ENCODE data around the gene TCN2.

The TCN2 gene

DNA sequence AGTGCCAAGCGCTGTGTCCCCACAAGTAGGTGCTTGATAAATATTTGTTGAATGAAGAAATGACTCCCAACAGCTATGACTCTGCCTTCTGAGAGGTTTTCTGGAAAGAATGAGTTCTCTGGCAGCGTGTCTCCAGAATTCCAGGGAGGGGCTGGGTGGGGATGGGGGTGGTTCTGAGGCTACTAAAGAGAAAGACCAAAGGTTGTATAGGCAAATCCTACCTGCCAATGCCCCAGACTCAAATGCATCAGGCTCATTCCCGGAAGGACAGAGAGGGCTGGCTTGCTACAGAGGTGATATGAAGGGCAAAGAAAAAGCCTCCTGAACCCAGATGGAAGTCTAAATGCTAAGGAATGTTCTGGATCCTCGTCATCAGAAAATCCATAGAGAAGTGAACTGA lies 58.8 kb downstream of the TCN2 start:
- TF ChIP-seq, protein P1, sequence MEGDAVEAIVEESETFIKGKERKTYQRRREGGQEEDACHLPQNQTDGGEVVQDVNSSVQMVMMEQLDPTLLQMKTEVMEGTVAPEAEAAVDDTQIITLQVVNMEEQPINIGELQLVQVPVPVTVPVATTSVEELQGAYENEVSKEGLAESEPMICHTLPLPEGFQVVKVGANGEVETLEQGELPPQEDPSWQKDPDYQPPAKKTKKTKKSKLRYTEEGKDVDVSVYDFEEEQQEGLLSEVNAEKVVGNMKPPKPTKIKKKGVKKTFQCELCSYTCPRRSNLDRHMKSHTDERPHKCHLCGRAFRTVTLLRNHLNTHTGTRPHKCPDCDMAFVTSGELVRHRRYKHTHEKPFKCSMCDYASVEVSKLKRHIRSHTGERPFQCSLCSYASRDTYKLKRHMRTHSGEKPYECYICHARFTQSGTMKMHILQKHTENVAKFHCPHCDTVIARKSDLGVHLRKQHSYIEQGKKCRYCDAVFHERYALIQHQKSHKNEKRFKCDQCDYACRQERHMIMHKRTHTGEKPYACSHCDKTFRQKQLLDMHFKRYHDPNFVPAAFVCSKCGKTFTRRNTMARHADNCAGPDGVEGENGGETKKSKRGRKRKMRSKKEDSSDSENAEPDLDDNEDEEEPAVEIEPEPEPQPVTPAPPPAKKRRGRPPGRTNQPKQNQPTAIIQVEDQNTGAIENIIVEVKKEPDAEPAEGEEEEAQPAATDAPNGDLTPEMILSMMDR (IDR thresholded peaks at IDR 0.05; ENCODE audit: low read depth, low read length), result no peak
- H3K27ac ChIP-seq, result no peak overlapping the region
- H3K27me3 ChIP-seq (ENCODE audit: insufficient read depth, low read depth, severe bottlenecking), result no peaks in the 10 kb centered on the region
- H3K36me3 ChIP-seq, result peaks cover 11% of the 10 kb centered on the region
- no peak for DNase-seq
- H3K9me3 ChIP-seq (ENCODE audit: severe bottlenecking), result no peaks in the 10 kb centered on the region
- no peak overlapping the region for H3K4me3 ChIP-seq (ENCODE audit: low read depth, low read length)

GRCh38 chr22:30667107-30667493 lies 60.1 kb downstream of the TCN2 start:
- H3K27me3 ChIP-seq (ENCODE audit: insufficient read depth, low read depth, severe bottlenecking), result no peaks in the 10 kb centered on the region
- TF ChIP-seq, protein P1 (IDR thresholded peaks at IDR 0.05; ENCODE audit: low read depth, low read length), result no peak
- H3K9me3 ChIP-seq (ENCODE audit: severe bottlenecking), result no peaks in the 10 kb centered on the region
- H3K4me3 ChIP-seq (ENCODE audit: low read depth, low read length), result peak overlapping the region; percentile 74
- DNase-seq, result no peak
- H3K36me3 ChIP-seq, result peaks cover 11% of the 10 kb centered on the region
- H3K27ac ChIP-seq, result peak overlapping the region; percentile 17; the same call in 1 of the 2 replicates

GRCh38 chr22:30667494-30668385 lies 60.8 kb downstream of the TCN2 start, which contains the start of gene DUSP18:
Gene DUSP18, minus strand, starts transcription at chr22:30667875. Its CDS starts 3,872 bp downstream, at chr22:30664003.
- no peaks in the 10 kb centered on the region for H3K9me3 ChIP-seq (ENCODE audit: severe bottlenecking)
- H3K4me3 ChIP-seq (ENCODE audit: low read depth, low read length), result peak within 1 kb of the TSS; percentile 74
- TF ChIP-seq, protein P1 (IDR thresholded peaks at IDR 0.05; ENCODE audit: low read depth, low read length), result peak; percentile 59
- peaks cover 9% of the 10 kb centered on the region for H3K36me3 ChIP-seq
- H3K27me3 ChIP-seq (ENCODE audit: insufficient read depth, low read depth, severe bottlenecking), result no peaks in the 10 kb centered on the region
- peak within 1 kb of the TSS; percentile 94 for H3K27ac ChIP-seq
- DNase-seq, result peak; percentile 97

DNA sequence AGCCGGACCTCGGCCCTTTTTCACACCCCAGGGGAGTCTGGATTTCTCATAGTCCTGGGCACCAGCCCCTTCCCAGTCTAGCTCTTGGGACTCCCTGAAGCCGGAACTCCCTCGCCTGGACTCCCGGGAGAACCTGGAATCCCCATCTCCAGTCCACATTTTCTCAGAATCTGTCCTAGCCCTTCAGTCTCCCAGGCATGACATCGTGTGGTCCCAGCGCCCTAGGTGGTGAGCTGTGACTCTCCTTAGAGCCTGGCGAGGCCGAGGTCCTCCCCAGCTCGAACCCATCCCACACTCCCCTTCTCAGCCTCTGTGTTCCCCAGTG lies 61.4 kb downstream of the TCN2 start:
- peaks cover 3% of the 10 kb centered on the region for H3K36me3 ChIP-seq

DNA sequence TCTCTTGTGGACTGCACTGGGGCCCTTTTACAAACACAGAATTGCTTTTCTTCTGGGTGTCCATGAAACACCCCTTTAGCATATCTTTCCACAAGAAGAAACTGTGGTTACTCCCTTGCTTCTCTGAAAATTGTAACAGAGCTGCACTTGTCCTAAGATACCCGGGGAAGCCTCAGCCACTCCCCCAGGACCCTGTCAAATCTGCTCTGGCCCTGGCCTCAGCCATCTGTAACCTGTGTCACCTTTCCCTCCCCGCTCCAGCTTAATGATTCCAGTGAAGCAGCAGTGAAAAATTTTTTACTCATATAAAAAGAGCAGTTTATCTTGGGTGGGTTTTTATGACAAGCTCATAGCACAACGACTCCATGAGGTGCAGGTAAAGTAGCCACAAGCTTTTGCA lies 64.1 kb downstream of the TCN2 start:
- Histone ChIP-seq H3K36me3 (no peaks in the 10 kb centered on the region), H3K27me3 (ENCODE audit: insufficient read depth, low read depth, severe bottlenecking) (no peaks in the 10 kb centered on the region), H3K4me3 (ENCODE audit: low read depth, low read length) (no peak overlapping the region), H3K27ac (peak overlapping the region; percentile 1; the same call in 1 of the 2 replicates), H3K9me3 (ENCODE audit: severe bottlenecking) (peaks cover 2% of the 10 kb centered on the region)
- TF ChIP-seq, protein P1 (IDR thresholded peaks at IDR 0.05; ENCODE audit: low read depth, low read length), result no peak
- DNase-seq, result peak; percentile 54

More for the DNA sequence above, 61.4 kb downstream of the TCN2 start:
- no peaks in the 10 kb centered on the region for H3K9me3 ChIP-seq (ENCODE audit: severe bottlenecking)
- peak overlapping the region; percentile 74 for H3K4me3 ChIP-seq (ENCODE audit: low read depth, low read length)
- no peaks in the 10 kb centered on the region for H3K27me3 ChIP-seq (ENCODE audit: insufficient read depth, low read depth, severe bottlenecking)
- H3K27ac ChIP-seq, result peak overlapping the region; percentile 94
- no peak for DNase-seq
- TF ChIP-seq, protein P1 (IDR thresholded peaks at IDR 0.05; ENCODE audit: low read depth, low read length), result no peak
